NCI-H2107 (cell line): Measurements from ENCODE around the gene MUC5B.
"Not testable (repeated sequence)": the region's sequence is repeated elsewhere in the genome, so short reads cannot be mapped to it uniquely, and the experiment has no call there.

Experiments
- DNase-seq: peaks from one replicate; lab custom pipeline; 2025; lab: John Stamatoyannopoulos, UW

Gene MUC5B

GRCh38 chr11:1203505-1204271 lies 19.2 kb upstream of the MUC5B start:
- no peak for DNase-seq

GRCh38 chr11:1204381-1205101 lies 18.3 kb upstream of the MUC5B start:
- DNase-seq = no peak

GRCh38 chr11:1205121-1205986 lies 17.5 kb upstream of the MUC5B start:
- DNase-seq = no peak

GRCh38 chr11:1205987-1206331 lies 16.9 kb upstream of the MUC5B start:
- DNase-seq = no peak

GRCh38 chr11:1206391-1207271 lies 16.2 kb upstream of the MUC5B start:
- no peak for DNase-seq

GRCh38 chr11:1207401-1208143 lies 15.3 kb upstream of the MUC5B start:
- no peak for DNase-seq

GRCh38 chr11:1208144-1208393 lies 14.8 kb upstream of the MUC5B start:
- no peak for DNase-seq

GRCh38 chr11:1208394-1209261 lies 14.2 kb upstream of the MUC5B start:
- no peak for DNase-seq

- DNase-seq = no peak
Measured at GRCh38 chr11:1209371-1210057, 13.4 kb upstream of the MUC5B start.

GRCh38 chr11:1211838-1212237 lies 11.0 kb upstream of the MUC5B start:
- no peak for DNase-seq

- DNase-seq = not testable (repeated sequence)
Measured at GRCh38 chr11:1215826-1216225, 7.0 kb upstream of the MUC5B start.

GRCh38 chr11:1217151-1217550 lies 5.7 kb upstream of the MUC5B start:
- DNase-seq = no peak

- no peak for DNase-seq
Measured at GRCh38 chr11:1218256-1218787, 4.5 kb upstream of the MUC5B start.

- no peak for DNase-seq
Measured at GRCh38 chr11:1218788-1219445, 3.9 kb upstream of the MUC5B start.

- DNase-seq = no peak
Measured at GRCh38 chr11:1219446-1219833, 3.4 kb upstream of the MUC5B start.

- no peak for DNase-seq
Measured at GRCh38 chr11:1219834-1220815, 2.7 kb upstream of the MUC5B start.

- no peak for DNase-seq
Measured at GRCh38 chr11:1220941-1221721, 1.7 kb upstream of the MUC5B start.
